ENCODE results near the gene TCF7L1. TPM values are rescaled to one million over a fixed set of nuclear protein-coding genes. Genes with fewer than 3 reads are reported as not detected.

TCF7L1 gene
- total and polyA plus RNA-seq, 2 donors (not counting 3 experiments of a cell fraction or from before 2014, with no cell fraction given) = 9.6 to 17.4 TPM

DNA sequence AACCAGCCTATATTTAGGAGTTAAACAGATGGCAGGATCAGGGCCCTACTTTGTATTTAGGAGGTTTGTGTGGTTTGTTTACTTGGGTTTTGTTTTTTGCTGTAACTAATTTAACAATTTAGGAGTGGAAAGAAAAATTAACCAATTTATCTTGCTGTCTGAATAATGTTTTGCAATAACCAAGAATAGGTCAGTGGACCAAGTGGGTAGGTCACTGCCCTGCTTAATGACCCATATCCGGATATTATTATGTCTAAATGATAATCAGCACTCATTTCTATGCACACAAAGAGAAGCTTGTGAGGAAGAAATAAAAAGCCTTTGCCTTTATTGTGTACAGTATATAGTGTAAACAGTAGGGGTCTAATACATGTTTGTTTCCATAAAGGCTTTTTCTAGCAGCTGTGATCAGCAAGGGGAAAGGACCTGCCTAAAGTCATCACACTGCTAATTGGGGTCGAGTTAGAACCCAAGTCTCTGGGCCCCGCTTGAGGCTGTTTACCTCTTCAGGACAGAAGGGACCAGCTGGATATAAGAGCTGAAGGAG lies 118.0 kb downstream of the TCF7L1 start:
- CTCF ChIA-PET = interaction anchor here (0.8 to 3.9 kb wide), 7 partner anchors 15 to 120 kb away, joined by 3 to 11 read pairs (median 3); no protein-coding TSS in a partner anchor
- Histone ChIP-seq H3K4me2 (ENCODE audit: insufficient read depth, low read length) (no peak overlapping the region), H3K27ac (ENCODE audit: insufficient read depth, low read depth, low read length) (no peak overlapping the region)

More for the DNA sequence above, 118.0 kb downstream of the TCF7L1 start:
- intact Hi-C loops (cut with micrococcal nuclease) (no loop called here), dilution Hi-C loops (cut with MboI; ENCODE audit: extremely low pct_ligation_motif_present, low sequenced_read_pairs) (no loop called here)
- TF ChIP-seq JUN (IDR thresholded peaks at IDR 0.05; ENCODE audit: borderline replicate concordance, insufficient read depth, insufficient read length, low read depth) (no peak), POLR2AphosphoS5 (IDR thresholded peaks at IDR 0.05; ENCODE audit: insufficient read depth, low read depth, low read length) (no peak), MAX (IDR thresholded peaks at IDR 0.05; ENCODE audit: insufficient read depth, insufficient read length) (no peak), POLR2A (IDR thresholded peaks at IDR 0.05; ENCODE audit: low read depth, low read length) (no peak), CTCF (IDR thresholded peaks at IDR 0.05; ENCODE audit: extremely low read depth in 1 of 2, insufficient read depth in 1 of 2, low read depth in 1 of 2, low read length in 2 of 2) (no peak), FOS (IDR thresholded peaks at IDR 0.05; ENCODE audit: borderline replicate concordance, insufficient read depth, low read length) (no peak), EZH2 (IDR thresholded peaks at IDR 0.05; ENCODE audit: borderline replicate concordance, low read depth, low read length, severe bottlenecking) (no peak), MYC (IDR thresholded peaks at IDR 0.05; ENCODE audit: low read depth, low read length) (no peak), GATA2 (IDR thresholded peaks at IDR 0.05; ENCODE audit: insufficient read depth, insufficient read length, low read depth, low read length) (no peak)
- peak; percentile 38 for DNase-seq (ENCODE audit: low read depth, low spot score)
- Histone ChIP-seq H3K4me1 (ENCODE audit: control insufficient read depth, extremely low read depth, insufficient read depth, low read length) (peaks cover 34% of the 10 kb centered on the region), H3K27me3 (ENCODE audit: control insufficient read depth in 2 of 2, insufficient read depth in 2 of 2, low read length in 2 of 2) (no peaks in the 10 kb centered on the region), H3K9me1 (replicated peaks; ENCODE audit: control insufficient read depth, extremely low read depth, insufficient read depth, low read length) (no peaks in the 10 kb centered on the region), H4K20me1 (replicated peaks; ENCODE audit: control insufficient read depth, extremely low read depth, insufficient read depth, low read length) (no peaks in the 10 kb centered on the region), H3K9me3 (replicated peaks; ENCODE audit: control insufficient read depth, insufficient read depth, low read length) (no peaks in the 10 kb centered on the region), H3K9ac (replicated peaks; ENCODE audit: extremely low read depth, insufficient read depth, low read length) (no peak overlapping the region), H3K79me2 (ENCODE audit: control insufficient read depth, insufficient read depth, low read length) (no peaks in the 10 kb centered on the region), H2AFZ (ENCODE audit: low read depth, low read length) (no peak overlapping the region), H3K36me3 (ENCODE audit: control insufficient read depth in 2 of 2, extremely low read depth in 1 of 2, insufficient read depth in 2 of 2, low read length in 2 of 2) (no peaks in the 10 kb centered on the region), H3K4me3 (replicated peaks in 1 of 3; ENCODE audit: insufficient read depth in 1 of 3, low read depth in 1 of 3, low read length in 3 of 3) (no peak overlapping the region)
- FAIRE-seq = peak; percentile 74
- POLR2A ChIA-PET = no interaction called here
- BruUV-seq (replicated peaks) = no TSS peak

All from endothelial cell of umbilical vein (primary cell).